Right lung (tissue), 5 donors: ENCODE results near the gene UNC13B. TPM values are rescaled to one million over a fixed set of nuclear protein-coding genes. Genes with fewer than 3 reads are reported as not detected.
"Not testable (repeated sequence)": the region's sequence is repeated elsewhere in the genome, so short reads cannot be mapped to it uniquely, and the experiment has no call there.

Source experiments
- DNase-seq, 2 donors: peaks; one replicate each; pipeline ENCODE4 v3.0.0-alpha.2; 2013
- polyA plus RNA-seq, 5 donors: library from polyadenylated mRNA; unstranded; fragments of 120-200 nt; gene quantifications; one replicate each; pipeline versions ENCODE4 v1.2.1 to v1.2.3, GENCODE V29; 2013; ENCODE audit warnings: inconsistent platforms in 1 of 5, low replicate concordance in 1 of 5; ENCODE audit not compliant: insufficient read length in 5 of 5, insufficient read depth in 1 of 5

Gene UNC13B
- polyA plus RNA-seq, 5 donors, result 70.4 to 90.4 (median 79.8) TPM

- DNase-seq, result no peak
Observed at GRCh38 chr9:35367451-35367850, 205.6 kb downstream of the UNC13B start.

- DNase-seq, result no peak
Observed at GRCh38 chr9:35370241-35370640, 208.4 kb downstream of the UNC13B start.

- DNase-seq, result no peak
Observed at GRCh38 chr9:35374436-35374835, 212.6 kb downstream of the UNC13B start.

- DNase-seq, result no peak
Observed at GRCh38 chr9:35374910-35375309, 213.1 kb downstream of the UNC13B start.

- no peak for DNase-seq
Observed at GRCh38 chr9:35380039-35380438, 218.2 kb downstream of the UNC13B start.

- no peak for DNase-seq
Observed at GRCh38 chr9:35380619-35381018, 218.8 kb downstream of the UNC13B start.

- peak in 1 of 2 donors; percentile 2 for DNase-seq
Observed at GRCh38 chr9:35385042-35385441, 223.2 kb downstream of the UNC13B start.

- no peak for DNase-seq
Observed at GRCh38 chr9:35395076-35395705, 233.4 kb downstream of the UNC13B start.

GRCh38 chr9:35395706-35396101 is 233.9 kb downstream of the UNC13B start:
- no peak for DNase-seq

- DNase-seq, result no peak
Observed at GRCh38 chr9:35396560-35397215, 234.9 kb downstream of the UNC13B start.

GRCh38 chr9:35397216-35397698 is 235.4 kb downstream of the UNC13B start:
- no peak for DNase-seq

GRCh38 chr9:35397923-35398322 is 236.1 kb downstream of the UNC13B start:
- DNase-seq, result no peak

- DNase-seq, result no peak
Observed at GRCh38 chr9:35398651-35399335, 237.0 kb downstream of the UNC13B start.

- no peak for DNase-seq
Observed at GRCh38 chr9:35404865-35405264, 243.1 kb downstream of the UNC13B start.

- peak; percentile 13 to 18 for DNase-seq
Observed at GRCh38 chr9:35406183-35406959, 244.6 kb downstream of the UNC13B start.

- DNase-seq, result no peak
Observed at GRCh38 chr9:35407846-35408245, 246.0 kb downstream of the UNC13B start.

- DNase-seq, result not testable (repeated sequence)
Observed at GRCh38 chr9:35409434-35409833, 247.6 kb downstream of the UNC13B start.

- no peak for DNase-seq
Observed at GRCh38 chr9:35414889-35415288, 253.1 kb downstream of the UNC13B start.

GRCh38 chr9:35415402-35416097 is 253.7 kb downstream of the UNC13B start:
- DNase-seq, result no peak

GRCh38 chr9:35416098-35416427 is 254.3 kb downstream of the UNC13B start:
- no peak for DNase-seq

GRCh38 chr9:35422346-35422745 is 260.5 kb downstream of the UNC13B start:
- DNase-seq, result no peak

- DNase-seq, result no peak
Observed at GRCh38 chr9:35422753-35423152, 260.9 kb downstream of the UNC13B start.
